GM12801 (cell line): ENCODE data around the gene EEFSEC.

Experiments used
- CTCF ChIP-seq: IDR thresholded peaks from one replicate; pipeline ENCODE4 v1.5.1; 2011; ENCODE audit warnings: control low read depth; ENCODE audit not compliant: insufficient read length; ENCODE audit errors: extremely low read depth

Gene EEFSEC

GRCh38 chr3:128190501-128190900, 37.2 kb downstream of the EEFSEC start:
- no peak for TF ChIP-seq CTCF

GRCh38 chr3:128192131-128192530, 38.9 kb downstream of the EEFSEC start:
- no peak for TF ChIP-seq CTCF

GRCh38 chr3:128193168-128193567, 39.9 kb downstream of the EEFSEC start:
- TF ChIP-seq CTCF = no peak

- TF ChIP-seq CTCF = no peak
Observed at GRCh38 chr3:128194843-128195242, 41.6 kb downstream of the EEFSEC start.

GRCh38 chr3:128195369-128195768, 42.1 kb downstream of the EEFSEC start:
- no peak for TF ChIP-seq CTCF

- TF ChIP-seq CTCF = no peak
Observed at GRCh38 chr3:128195802-128196201, 42.5 kb downstream of the EEFSEC start.

GRCh38 chr3:128196647-128197046, 43.4 kb downstream of the EEFSEC start:
- TF ChIP-seq CTCF = no peak

GRCh38 chr3:128197855-128198254, 44.6 kb downstream of the EEFSEC start:
- no peak for TF ChIP-seq CTCF
